ENCODE results near the gene SPTBN1.

- TF ChIP-seq CTCF (IDR thresholded peaks at IDR 0.05): no peak
- no peak for TF ChIP-seq POLR2A (IDR thresholded peaks at IDR 0.05)
Measured at GRCh38 chr2:54561010-54561409, 104.9 kb downstream of the SPTBN1 start.
